ENCODE measurements around the gene PRDX5.

PRDX5 gene

DNA sequence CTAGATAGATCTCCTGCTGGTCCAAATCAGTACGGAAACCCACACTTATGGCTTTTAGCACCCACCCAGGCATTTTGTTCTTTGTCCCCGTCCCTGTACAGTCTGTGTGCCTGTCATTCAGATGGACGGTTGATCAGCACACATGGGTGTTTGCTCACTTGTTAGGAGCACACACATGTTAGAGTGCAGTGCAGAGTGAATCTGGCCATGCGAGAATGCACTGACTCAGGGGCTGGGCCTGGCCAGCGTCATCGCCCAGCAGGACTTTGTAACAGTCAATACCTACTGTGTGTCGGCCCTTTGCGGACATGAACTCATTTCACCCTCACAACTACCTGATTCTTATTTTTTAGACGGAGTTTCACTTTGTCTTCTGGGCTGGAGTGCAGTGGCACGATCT lies 44.4 kb downstream of the PRDX5 start:
- Histone ChIP-seq H3K27me3 (ENCODE audit: insufficient read depth, poor library complexity, severe bottlenecking) (no peaks in the 10 kb centered on the region), H3K4me3 (ENCODE audit: severe bottlenecking) (no peak overlapping the region), H3K9me3 (ENCODE audit: severe bottlenecking) (no peaks in the 10 kb centered on the region), H3K36me3 (ENCODE audit: low read depth) (peaks cover 75% of the 10 kb centered on the region), H3K27ac (ENCODE audit: poor library complexity, severe bottlenecking) (no peak overlapping the region), H3K4me1 (ENCODE audit: insufficient read depth, poor library complexity, severe bottlenecking) (peaks cover 16% of the 10 kb centered on the region)
- TF ChIP-seq, protein P1, sequence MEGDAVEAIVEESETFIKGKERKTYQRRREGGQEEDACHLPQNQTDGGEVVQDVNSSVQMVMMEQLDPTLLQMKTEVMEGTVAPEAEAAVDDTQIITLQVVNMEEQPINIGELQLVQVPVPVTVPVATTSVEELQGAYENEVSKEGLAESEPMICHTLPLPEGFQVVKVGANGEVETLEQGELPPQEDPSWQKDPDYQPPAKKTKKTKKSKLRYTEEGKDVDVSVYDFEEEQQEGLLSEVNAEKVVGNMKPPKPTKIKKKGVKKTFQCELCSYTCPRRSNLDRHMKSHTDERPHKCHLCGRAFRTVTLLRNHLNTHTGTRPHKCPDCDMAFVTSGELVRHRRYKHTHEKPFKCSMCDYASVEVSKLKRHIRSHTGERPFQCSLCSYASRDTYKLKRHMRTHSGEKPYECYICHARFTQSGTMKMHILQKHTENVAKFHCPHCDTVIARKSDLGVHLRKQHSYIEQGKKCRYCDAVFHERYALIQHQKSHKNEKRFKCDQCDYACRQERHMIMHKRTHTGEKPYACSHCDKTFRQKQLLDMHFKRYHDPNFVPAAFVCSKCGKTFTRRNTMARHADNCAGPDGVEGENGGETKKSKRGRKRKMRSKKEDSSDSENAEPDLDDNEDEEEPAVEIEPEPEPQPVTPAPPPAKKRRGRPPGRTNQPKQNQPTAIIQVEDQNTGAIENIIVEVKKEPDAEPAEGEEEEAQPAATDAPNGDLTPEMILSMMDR (IDR thresholded peaks at IDR 0.05; ENCODE audit: poor library complexity, severe bottlenecking), result no peak
- DNase-seq (ENCODE audit: low spot score) (no peak), ATAC-seq (ENCODE audit: low read depth) (no peak)

DNA sequence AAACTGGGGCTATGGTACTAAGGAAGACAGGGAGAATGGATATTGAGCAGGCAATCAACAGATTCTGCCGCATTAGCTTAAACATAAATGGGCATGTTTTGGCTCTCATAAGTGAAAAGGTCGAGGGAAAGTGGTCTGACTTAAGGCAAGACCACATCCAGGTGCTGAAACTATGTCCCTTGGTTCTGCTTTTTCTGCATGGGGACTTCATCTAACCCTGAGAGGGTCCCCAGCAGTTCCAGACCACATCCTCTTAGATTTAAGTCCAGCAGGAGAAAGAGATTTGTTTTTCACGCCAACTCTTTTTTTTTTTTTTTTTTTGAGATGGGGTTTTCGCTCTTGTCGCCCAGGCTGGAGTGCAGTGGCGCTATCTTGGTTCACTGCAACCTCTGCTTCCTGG lies 46.5 kb downstream of the PRDX5 start:
- no peaks in the 10 kb centered on the region for H3K27me3 ChIP-seq (ENCODE audit: insufficient read depth, poor library complexity, severe bottlenecking)
- H3K27ac ChIP-seq (ENCODE audit: poor library complexity, severe bottlenecking), result no peak overlapping the region
- H3K4me3 ChIP-seq (ENCODE audit: severe bottlenecking), result no peak overlapping the region
- H3K4me1 ChIP-seq (ENCODE audit: insufficient read depth, poor library complexity, severe bottlenecking), result peaks cover 3% of the 10 kb centered on the region
- TF ChIP-seq, protein P1 (IDR thresholded peaks at IDR 0.05; ENCODE audit: poor library complexity, severe bottlenecking), result no peak
- ATAC-seq (ENCODE audit: low read depth) (no peak), DNase-seq (ENCODE audit: low spot score) (no peak)
- H3K36me3 ChIP-seq (ENCODE audit: low read depth), result peaks cover 96% of the 10 kb centered on the region
- no peaks in the 10 kb centered on the region for H3K9me3 ChIP-seq (ENCODE audit: severe bottlenecking)

DNA sequence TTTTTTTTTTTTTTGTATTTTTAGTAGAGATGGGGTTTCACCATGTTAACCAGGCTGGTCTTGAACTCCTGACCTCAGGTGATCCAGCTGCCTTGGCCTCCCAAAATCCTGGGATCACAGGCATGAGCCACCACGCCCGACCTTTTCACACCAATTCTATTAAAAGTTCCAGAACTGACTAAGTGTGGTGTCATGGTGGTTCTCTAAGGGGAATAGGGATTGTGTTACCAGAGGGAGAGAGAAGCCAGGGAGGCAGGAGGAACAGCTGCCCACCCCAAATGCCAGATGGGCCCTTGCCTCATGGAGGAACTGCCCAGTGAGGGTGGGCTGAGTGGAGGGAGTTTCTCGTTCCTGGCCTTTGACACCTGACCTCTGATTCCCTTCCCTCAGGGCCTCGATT lies 47.0 kb downstream of the PRDX5 start:
- DNase-seq (ENCODE audit: low spot score), result no peak
- Histone ChIP-seq H3K4me1 (ENCODE audit: insufficient read depth, poor library complexity, severe bottlenecking) (peaks cover 3% of the 10 kb centered on the region), H3K9me3 (ENCODE audit: severe bottlenecking) (no peaks in the 10 kb centered on the region), H3K4me3 (ENCODE audit: severe bottlenecking) (no peak overlapping the region), H3K27ac (ENCODE audit: poor library complexity, severe bottlenecking) (no peak overlapping the region), H3K36me3 (ENCODE audit: low read depth) (peaks cover 100% of the 10 kb centered on the region), H3K27me3 (ENCODE audit: insufficient read depth, poor library complexity, severe bottlenecking) (no peaks in the 10 kb centered on the region)
- no peak for ATAC-seq (ENCODE audit: low read depth)
- TF ChIP-seq, protein P1 (IDR thresholded peaks at IDR 0.05; ENCODE audit: poor library complexity, severe bottlenecking), result no peak

DNA sequence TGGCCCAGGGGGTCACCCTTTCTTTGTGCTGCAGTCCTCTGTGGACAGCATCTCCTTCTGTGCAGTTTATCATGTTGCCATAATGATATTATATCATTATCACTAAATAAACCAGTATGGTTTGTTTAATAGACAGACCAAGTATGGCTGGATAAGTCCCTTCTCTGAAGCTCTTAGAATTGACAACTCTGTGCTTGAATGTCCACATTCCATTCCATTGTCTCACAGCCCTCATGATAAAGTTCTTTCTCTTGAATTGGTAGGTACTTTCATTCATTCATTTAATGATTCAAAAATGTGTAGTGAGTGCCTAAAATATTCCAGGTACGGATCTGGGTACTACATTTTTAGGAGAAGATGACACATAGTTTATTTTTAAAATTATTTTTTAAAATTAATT lies 48.8 kb downstream of the PRDX5 start:
- ATAC-seq (ENCODE audit: low read depth), result peak; percentile 63
- no peaks in the 10 kb centered on the region for H3K9me3 ChIP-seq (ENCODE audit: severe bottlenecking)
- H3K27ac ChIP-seq (ENCODE audit: poor library complexity, severe bottlenecking), result peak overlapping the region; percentile 24
- no peaks in the 10 kb centered on the region for H3K27me3 ChIP-seq (ENCODE audit: insufficient read depth, poor library complexity, severe bottlenecking)
- peaks cover 3% of the 10 kb centered on the region for H3K4me1 ChIP-seq (ENCODE audit: insufficient read depth, poor library complexity, severe bottlenecking)
- H3K4me3 ChIP-seq (ENCODE audit: severe bottlenecking), result no peak overlapping the region
- H3K36me3 ChIP-seq (ENCODE audit: low read depth), result peaks cover 90% of the 10 kb centered on the region
- no peak for DNase-seq (ENCODE audit: low spot score)
- TF ChIP-seq, protein P1 (IDR thresholded peaks at IDR 0.05; ENCODE audit: poor library complexity, severe bottlenecking), result no peak

DNA sequence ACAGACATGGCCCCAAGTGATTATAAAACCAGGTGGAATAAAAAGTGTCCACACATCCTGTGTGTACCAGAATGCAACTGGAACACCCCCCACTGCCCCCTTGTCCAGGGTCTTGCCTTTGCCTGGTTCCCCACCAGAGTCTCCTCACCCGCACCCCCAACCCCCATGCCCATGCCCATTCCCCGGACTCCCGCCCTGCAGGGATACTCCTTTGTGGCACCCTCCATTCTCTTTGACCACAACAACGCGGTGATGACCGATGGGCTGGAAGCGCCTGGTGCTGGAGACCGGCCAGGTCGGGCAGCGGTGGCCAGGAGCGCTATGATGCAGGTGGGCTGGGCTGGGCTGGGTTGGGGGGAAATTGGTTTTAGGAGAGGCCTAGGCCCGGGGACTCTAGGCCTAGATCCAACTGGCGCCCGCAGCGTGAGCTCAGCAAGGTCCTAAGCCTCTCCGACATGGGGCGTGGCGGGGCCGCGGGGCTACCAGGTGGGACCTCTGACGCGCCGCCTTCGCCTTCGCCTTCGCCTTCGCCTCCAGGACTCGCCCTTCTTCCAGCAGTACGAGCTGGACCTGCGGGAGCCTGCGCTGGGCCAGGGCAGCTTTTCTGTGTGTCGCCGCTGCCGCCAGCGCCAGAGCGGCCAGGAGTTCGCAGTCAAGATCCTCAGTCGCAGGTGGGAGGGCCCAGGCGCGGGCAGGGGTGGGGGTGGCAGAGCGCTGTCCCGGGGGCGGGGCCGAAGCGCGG lies 50.2 kb downstream of the PRDX5 start:
- DNase-seq (ENCODE audit: low spot score) (no peak), ATAC-seq (ENCODE audit: low read depth) (no peak)
- Histone ChIP-seq H3K27ac (ENCODE audit: poor library complexity, severe bottlenecking) (no peak overlapping the region), H3K36me3 (ENCODE audit: low read depth) (peaks cover 77% of the 10 kb centered on the region), H3K27me3 (ENCODE audit: insufficient read depth, poor library complexity, severe bottlenecking) (no peaks in the 10 kb centered on the region), H3K9me3 (ENCODE audit: severe bottlenecking) (no peaks in the 10 kb centered on the region), H3K4me3 (ENCODE audit: severe bottlenecking) (no peak overlapping the region), H3K4me1 (ENCODE audit: insufficient read depth, poor library complexity, severe bottlenecking) (peaks cover 3% of the 10 kb centered on the region)
- TF ChIP-seq, protein P1 (IDR thresholded peaks at IDR 0.05; ENCODE audit: poor library complexity, severe bottlenecking), result no peak

All from RWPE2 (cell line).